ENCODE measurements around the gene SLC12A5.

SLC12A5 gene

GRCh38 chr20:46020555-46020954 lies 8.5 kb upstream of the SLC12A5 start:
- Histone ChIP-seq H3K27me3 (ENCODE audit: control insufficient read depth, insufficient read depth, low read length) (peaks cover 71% of the 10 kb centered on the region), H3K4me2 (ENCODE audit: low read length) (no peak overlapping the region), H3K4me1 (ENCODE audit: control insufficient read depth, insufficient read depth, low read length) (peaks cover 6% of the 10 kb centered on the region), H3K4me3 (ENCODE audit: low read length) (no peak overlapping the region), H3K9ac (ENCODE audit: low read depth, low read length) (no peak overlapping the region), H3K36me3 (ENCODE audit: insufficient read depth, low read length) (no peaks in the 10 kb centered on the region), H3K9me3 (replicated peaks; ENCODE audit: low read length) (no peaks in the 10 kb centered on the region)

GRCh38 chr20:46021361-46022359 lies 7.4 kb upstream of the SLC12A5 start:
- H3K4me3 ChIP-seq (ENCODE audit: low read length) = peak overlapping the region; percentile 52

GRCh38 chr20:46022411-46023147 lies 6.4 kb upstream of the SLC12A5 start:
- H3K4me3 ChIP-seq (ENCODE audit: low read length) = peak overlapping the region; percentile 27
- no peak overlapping the region for H3K9ac ChIP-seq (ENCODE audit: low read depth, low read length)
- peaks cover 73% of the 10 kb centered on the region for H3K27me3 ChIP-seq (ENCODE audit: control insufficient read depth, insufficient read depth, low read length)
- H3K4me1 ChIP-seq (ENCODE audit: control insufficient read depth, insufficient read depth, low read length) = peaks cover 6% of the 10 kb centered on the region
- no peaks in the 10 kb centered on the region for H3K36me3 ChIP-seq (ENCODE audit: insufficient read depth, low read length)
- no peaks in the 10 kb centered on the region for H3K9me3 ChIP-seq (replicated peaks; ENCODE audit: low read length)
- peak overlapping the region; percentile 74 for H3K4me2 ChIP-seq (ENCODE audit: low read length)

More at GRCh38 chr20:46021361-46022359, 7.4 kb upstream of the SLC12A5 start:
- Histone ChIP-seq H3K9me3 (replicated peaks; ENCODE audit: low read length) (no peaks in the 10 kb centered on the region), H3K4me1 (ENCODE audit: control insufficient read depth, insufficient read depth, low read length) (peaks cover 6% of the 10 kb centered on the region), H3K4me2 (ENCODE audit: low read length) (peak overlapping the region; percentile 68), H3K27me3 (ENCODE audit: control insufficient read depth, insufficient read depth, low read length) (peaks cover 68% of the 10 kb centered on the region), H3K36me3 (ENCODE audit: insufficient read depth, low read length) (no peaks in the 10 kb centered on the region), H3K9ac (ENCODE audit: low read depth, low read length) (no peak overlapping the region)

GRCh38 chr20:46023148-46023484 lies 5.9 kb upstream of the SLC12A5 start:
- Histone ChIP-seq H3K36me3 (ENCODE audit: insufficient read depth, low read length) (no peaks in the 10 kb centered on the region), H3K4me2 (ENCODE audit: low read length) (no peak overlapping the region), H3K27me3 (ENCODE audit: control insufficient read depth, insufficient read depth, low read length) (peaks cover 77% of the 10 kb centered on the region), H3K4me3 (ENCODE audit: low read length) (no peak overlapping the region), H3K4me1 (ENCODE audit: control insufficient read depth, insufficient read depth, low read length) (peaks cover 6% of the 10 kb centered on the region), H3K9ac (ENCODE audit: low read depth, low read length) (no peak overlapping the region), H3K9me3 (replicated peaks; ENCODE audit: low read length) (no peaks in the 10 kb centered on the region)

- peaks cover 6% of the 10 kb centered on the region for H3K4me1 ChIP-seq (ENCODE audit: control insufficient read depth, insufficient read depth, low read length)
- no peaks in the 10 kb centered on the region for H3K36me3 ChIP-seq (ENCODE audit: insufficient read depth, low read length)
- H3K9me3 ChIP-seq (replicated peaks; ENCODE audit: low read length) = no peaks in the 10 kb centered on the region
- no peak overlapping the region for H3K4me2 ChIP-seq (ENCODE audit: low read length)
- H3K27me3 ChIP-seq (ENCODE audit: control insufficient read depth, insufficient read depth, low read length) = peaks cover 71% of the 10 kb centered on the region
- no peak overlapping the region for H3K4me3 ChIP-seq (ENCODE audit: low read length)
- H3K9ac ChIP-seq (ENCODE audit: low read depth, low read length) = no peak overlapping the region
Measured at GRCh38 chr20:46023999-46024398, 5.0 kb upstream of the SLC12A5 start.

- no peak overlapping the region for H3K4me3 ChIP-seq (ENCODE audit: low read length)
- H3K4me2 ChIP-seq (ENCODE audit: low read length) = no peak overlapping the region
- peaks cover 72% of the 10 kb centered on the region for H3K27me3 ChIP-seq (ENCODE audit: control insufficient read depth, insufficient read depth, low read length)
- H3K9me3 ChIP-seq (replicated peaks; ENCODE audit: low read length) = no peaks in the 10 kb centered on the region
- no peaks in the 10 kb centered on the region for H3K36me3 ChIP-seq (ENCODE audit: insufficient read depth, low read length)
- no peak overlapping the region for H3K9ac ChIP-seq (ENCODE audit: low read depth, low read length)
- H3K4me1 ChIP-seq (ENCODE audit: control insufficient read depth, insufficient read depth, low read length) = peaks cover 6% of the 10 kb centered on the region
Measured at GRCh38 chr20:46025376-46025783, 3.6 kb upstream of the SLC12A5 start.

GRCh38 chr20:46027245-46027853 lies 1.7 kb upstream of the SLC12A5 start:
- Histone ChIP-seq H3K36me3 (ENCODE audit: insufficient read depth, low read length) (no peaks in the 10 kb centered on the region), H3K27me3 (ENCODE audit: control insufficient read depth, insufficient read depth, low read length) (peaks cover 80% of the 10 kb centered on the region), H3K9me3 (replicated peaks; ENCODE audit: low read length) (no peaks in the 10 kb centered on the region), H3K4me1 (ENCODE audit: control insufficient read depth, insufficient read depth, low read length) (peaks cover 4% of the 10 kb centered on the region), H3K4me3 (ENCODE audit: low read length) (no peak overlapping the region), H3K4me2 (ENCODE audit: low read length) (no peak overlapping the region), H3K9ac (ENCODE audit: low read depth, low read length) (no peak overlapping the region)

- no peaks in the 10 kb centered on the region for H3K36me3 ChIP-seq (ENCODE audit: insufficient read depth, low read length)
- H3K4me3 ChIP-seq (ENCODE audit: low read length) = no peak overlapping the region
- no peak overlapping the region for H3K9ac ChIP-seq (ENCODE audit: low read depth, low read length)
- no peaks in the 10 kb centered on the region for H3K4me1 ChIP-seq (ENCODE audit: control insufficient read depth, insufficient read depth, low read length)
- H3K4me2 ChIP-seq (ENCODE audit: low read length) = no peak overlapping the region
- H3K9me3 ChIP-seq (replicated peaks; ENCODE audit: low read length) = no peaks in the 10 kb centered on the region
- H3K27me3 ChIP-seq (ENCODE audit: control insufficient read depth, insufficient read depth, low read length) = peaks cover 81% of the 10 kb centered on the region
Measured at GRCh38 chr20:46028110-46028509, 905 bp upstream of the SLC12A5 start.

GRCh38 chr20:46030284-46031013 lies 1.4 kb downstream of the SLC12A5 start:
- H3K4me2 ChIP-seq (ENCODE audit: low read length) = no peak overlapping the region
- no peaks in the 10 kb centered on the region for H3K4me1 ChIP-seq (ENCODE audit: control insufficient read depth, insufficient read depth, low read length)
- H3K36me3 ChIP-seq (ENCODE audit: insufficient read depth, low read length) = no peaks in the 10 kb centered on the region
- H3K9me3 ChIP-seq (replicated peaks; ENCODE audit: low read length) = no peaks in the 10 kb centered on the region
- H3K27me3 ChIP-seq (ENCODE audit: control insufficient read depth, insufficient read depth, low read length) = peaks cover 81% of the 10 kb centered on the region
- H3K9ac ChIP-seq (ENCODE audit: low read depth, low read length) = no peak overlapping the region
- no peak overlapping the region for H3K4me3 ChIP-seq (ENCODE audit: low read length)

GRCh38 chr20:46031014-46031569 lies 2.1 kb downstream of the SLC12A5 start:
- no peak overlapping the region for H3K9ac ChIP-seq (ENCODE audit: low read depth, low read length)
- H3K36me3 ChIP-seq (ENCODE audit: insufficient read depth, low read length) = no peaks in the 10 kb centered on the region
- H3K27me3 ChIP-seq (ENCODE audit: control insufficient read depth, insufficient read depth, low read length) = peaks cover 76% of the 10 kb centered on the region
- H3K9me3 ChIP-seq (replicated peaks; ENCODE audit: low read length) = no peaks in the 10 kb centered on the region
- no peaks in the 10 kb centered on the region for H3K4me1 ChIP-seq (ENCODE audit: control insufficient read depth, insufficient read depth, low read length)
- H3K4me2 ChIP-seq (ENCODE audit: low read length) = no peak overlapping the region
- H3K4me3 ChIP-seq (ENCODE audit: low read length) = no peak overlapping the region
